Measurements from ENCODE around the gene FLT1.

The FLT1 gene

GRCh38 chr13:28258417-28258816 lies 236.5 kb downstream of the FLT1 start:
- DNase-seq (ENCODE audit: low read depth in 2 of 2, low spot score in 1 of 2), result no peak

- no peak for DNase-seq (ENCODE audit: low read depth in 2 of 2, low spot score in 1 of 2)
Measured at GRCh38 chr13:28257305-28257704, 237.6 kb downstream of the FLT1 start.

GRCh38 chr13:28252547-28252946 lies 242.4 kb downstream of the FLT1 start:
- no peak for DNase-seq (ENCODE audit: low read depth in 2 of 2, low spot score in 1 of 2)

- no peak for DNase-seq (ENCODE audit: low read depth in 2 of 2, low spot score in 1 of 2)
Measured at GRCh38 chr13:28251466-28251865, 243.5 kb downstream of the FLT1 start.

GRCh38 chr13:28250542-28250941 lies 244.4 kb downstream of the FLT1 start:
- DNase-seq (ENCODE audit: low read depth in 2 of 2, low spot score in 1 of 2), result no peak
